OCI-LY7 (cell line): ENCODE data around the gene HSPB9. TPM values are rescaled to one million over a fixed set of nuclear protein-coding genes. Genes with fewer than 3 reads are reported as not detected.

Source experiments
- BruUV-seq: library from RNA; stranded (reverse); fragments of 400-500 nt; replicated peaks from 2 replicates; lab custom pipeline; 2021; lab: Mats Ljungman, UMichigan
- CTCF ChIA-PET: fragments of 300-600 bp; sonication (Branson Sonifier 250); formaldehyde crosslinking; loops from one replicate; lab custom pipeline; 2022; ENCODE audit warnings: antibody characterized with exemption; ENCODE audit not compliant: unreplicated experiment; lab: Charles Lee
- POLR2A ChIA-PET: fragments of 300-600 bp; sonication (Branson Sonifier 250); formaldehyde crosslinking; loops from one replicate; lab custom pipeline; 2022; ENCODE audit warnings: antibody characterized with exemption; lab: Charles Lee
- DNase-seq: peaks from one replicate; pipeline ENCODE4 v3.0.0-alpha.2; 2015; ENCODE audit warnings: low spot score
- H2AFZ ChIP-seq: fragments of 200-600 bp; sonication (generic), shearing (Covaris generic); 2 replicates; pipeline ENCODE4 v1.6.1; 2014; ENCODE audit warnings: mild to moderate bottlenecking, antibody characterized with exemption, low read length, moderate library complexity
- H3K27ac ChIP-seq: fragments of 200-600 bp; sonication (generic); 2 replicates; pipeline ENCODE4 v1.5.1; 2014; ENCODE audit warnings: mixed run types, low read depth, mild to moderate bottlenecking, moderate library complexity, low read length, inconsistent platforms; ENCODE audit not compliant: poor library complexity, severe bottlenecking
- H3K36me3 ChIP-seq: fragments of 200-600 bp; sonication (generic); 2 replicates; pipeline ENCODE4 v1.6.1; 2014; ENCODE audit warnings: mild to moderate bottlenecking, antibody characterized with exemption, low read length, moderate library complexity, mixed read lengths; ENCODE audit not compliant: insufficient read depth
- H3K4me1 ChIP-seq: fragments of 200-600 bp; sonication (generic); 2 replicates; pipeline ENCODE4 v1.5.1; 2014; ENCODE audit warnings: mild to moderate bottlenecking, low read length; ENCODE audit not compliant: insufficient read depth, poor library complexity, severe bottlenecking
- H3K4me2 ChIP-seq: fragments of 200-600 bp; sonication (generic); 2 replicates; pipeline ENCODE4 v1.6.1; 2014; ENCODE audit warnings: mild to moderate bottlenecking, low read length
- H3K4me3 ChIP-seq: fragments of 200-600 bp; sonication (generic); 2 replicates; pipeline ENCODE4 v1.5.1; 2014; ENCODE audit warnings: mild to moderate bottlenecking, low read depth, low read length; ENCODE audit not compliant: poor library complexity, severe bottlenecking
- H3K79me2 ChIP-seq: fragments of 200-600 bp; sonication (generic); 2 replicates; pipeline ENCODE4 v1.6.1; 2016; ENCODE audit warnings: low read depth, mild to moderate bottlenecking, low read length, moderate library complexity, mixed read lengths; ENCODE audit not compliant: insufficient read depth
- H3K9me2 ChIP-seq: fragments of 200-600 bp; sonication (generic); 2 replicates; pipeline ENCODE4 v1.6.1; 2016; ENCODE audit warnings: mild to moderate bottlenecking, low read length, mixed read lengths; ENCODE audit not compliant: insufficient read depth
- H3K9me3 ChIP-seq: fragments of 200-600 bp; sonication (generic); 2 replicates; pipeline ENCODE4 v1.6.1; 2014; ENCODE audit warnings: mild to moderate bottlenecking, mixed run types, low read length, mixed read lengths
- H4K20me1 ChIP-seq: fragments of 200-600 bp; sonication (generic); 2 replicates; pipeline ENCODE4 v1.6.1; 2014; ENCODE audit warnings: mild to moderate bottlenecking, antibody characterized with exemption, low read length, moderate library complexity, mixed read lengths; ENCODE audit not compliant: insufficient read depth
- EZH2phosphoT487 ChIP-seq: fragments of 200-600 bp; sonication (generic); IDR thresholded peaks from 2 replicates; pipeline ENCODE4 v1.6.1; 2018; ENCODE audit warnings: low read depth, borderline replicate concordance, mild to moderate bottlenecking, mixed run types, antibody characterized with exemption, low read length, moderate library complexity, mixed read lengths
- intact Hi-C: fragments of 100-400 bp; cut with micrococcal nuclease; formaldehyde crosslinking; loops from one replicate; pipeline ENCODE4 v1.10.0; 2022; ENCODE audit not compliant: unreplicated experiment
- total RNA-seq, 2 experiments: library from RNA; depleted of rRNA in 1 of 2; stranded (reverse); fragments of >200 nt in 1 of 2; shearing (Covaris generic) in 1 of 2; gene quantifications; 2 replicates each; pipeline ENCODE4 v1.2.3, GENCODE V29; 2014 to 2022
- TF ChIP-seq, protein P1 (sequence below): fragments of 200-600 bp; sonication (generic); conservative IDR thresholded peaks from 2 replicates; pipeline ENCODE4 v1.5.1; 2014; ENCODE audit warnings: mild to moderate bottlenecking, antibody characterized with exemption, low read length, moderate library complexity, mixed read lengths

HSPB9 gene
- total RNA-seq, 2 experiments from 2014 or later = 0.16 TPM; not detected in 1

GRCh38 chr17:42125565-42125964 is 3.0 kb downstream of the HSPB9 start:
- peaks cover under 1% of the 10 kb centered on the region; the same call in 1 of the 2 replicates for H3K79me2 ChIP-seq
- H3K4me1 ChIP-seq = peaks cover 6% of the 10 kb centered on the region
- intact Hi-C loops = no loop called here
- ChIA-PET CTCF (no interaction called here), POLR2A (no interaction called here)
- no peaks in the 10 kb centered on the region for H4K20me1 ChIP-seq
- no TSS peak for BruUV-seq
- no peak overlapping the region for H3K27ac ChIP-seq
- H3K9me2 ChIP-seq = no peaks in the 10 kb centered on the region
- peaks cover 68% of the 10 kb centered on the region for H3K36me3 ChIP-seq
- no peak for DNase-seq
- no peak overlapping the region for H3K4me3 ChIP-seq
- no peaks in the 10 kb centered on the region for H3K9me3 ChIP-seq
- no peak overlapping the region for H3K4me2 ChIP-seq
- no peak for TF ChIP-seq EZH2phosphoT487
- TF ChIP-seq, protein P1, sequence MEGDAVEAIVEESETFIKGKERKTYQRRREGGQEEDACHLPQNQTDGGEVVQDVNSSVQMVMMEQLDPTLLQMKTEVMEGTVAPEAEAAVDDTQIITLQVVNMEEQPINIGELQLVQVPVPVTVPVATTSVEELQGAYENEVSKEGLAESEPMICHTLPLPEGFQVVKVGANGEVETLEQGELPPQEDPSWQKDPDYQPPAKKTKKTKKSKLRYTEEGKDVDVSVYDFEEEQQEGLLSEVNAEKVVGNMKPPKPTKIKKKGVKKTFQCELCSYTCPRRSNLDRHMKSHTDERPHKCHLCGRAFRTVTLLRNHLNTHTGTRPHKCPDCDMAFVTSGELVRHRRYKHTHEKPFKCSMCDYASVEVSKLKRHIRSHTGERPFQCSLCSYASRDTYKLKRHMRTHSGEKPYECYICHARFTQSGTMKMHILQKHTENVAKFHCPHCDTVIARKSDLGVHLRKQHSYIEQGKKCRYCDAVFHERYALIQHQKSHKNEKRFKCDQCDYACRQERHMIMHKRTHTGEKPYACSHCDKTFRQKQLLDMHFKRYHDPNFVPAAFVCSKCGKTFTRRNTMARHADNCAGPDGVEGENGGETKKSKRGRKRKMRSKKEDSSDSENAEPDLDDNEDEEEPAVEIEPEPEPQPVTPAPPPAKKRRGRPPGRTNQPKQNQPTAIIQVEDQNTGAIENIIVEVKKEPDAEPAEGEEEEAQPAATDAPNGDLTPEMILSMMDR = no peak
- H2AFZ ChIP-seq = no peak overlapping the region

DNA sequence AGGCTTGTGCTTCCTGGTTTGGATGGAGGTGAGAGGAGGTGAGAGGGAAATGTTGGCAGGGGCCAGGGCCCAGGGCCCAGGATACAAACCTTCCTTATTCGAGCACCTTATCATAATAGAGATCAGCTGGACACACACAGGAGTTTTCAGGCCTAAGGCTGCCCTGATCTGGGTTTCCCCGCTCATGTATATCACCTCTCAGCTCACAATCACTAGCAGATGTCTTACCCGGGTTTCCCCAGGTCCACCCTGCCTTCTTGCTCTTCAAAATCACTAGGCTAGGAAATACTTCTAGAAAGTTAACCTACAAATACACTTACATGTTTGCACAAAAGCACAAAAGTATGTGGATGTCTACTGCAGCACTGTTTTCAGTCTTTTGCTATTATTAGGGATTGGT is 4.2 kb downstream of the HSPB9 start:
- TF ChIP-seq, protein P1 = no peak
- no peak for TF ChIP-seq EZH2phosphoT487
- no peak overlapping the region for H3K4me2 ChIP-seq
- ChIA-PET POLR2A (interaction anchor here (0.7 kb wide), 1 partner anchor 23 kb away, joined by 3 read pairs; no protein-coding TSS in a partner anchor), CTCF (no interaction called here)
- no peaks in the 10 kb centered on the region for H4K20me1 ChIP-seq
- no peak overlapping the region for H3K4me3 ChIP-seq
- peaks cover 13% of the 10 kb centered on the region for H3K79me2 ChIP-seq
- peaks cover 78% of the 10 kb centered on the region for H3K36me3 ChIP-seq
- no peak for DNase-seq
- no peaks in the 10 kb centered on the region for H3K9me2 ChIP-seq
- H3K9me3 ChIP-seq = no peaks in the 10 kb centered on the region
- H3K27ac ChIP-seq = peak overlapping the region; percentile 18
- intact Hi-C loops = no loop called here
- H3K4me1 ChIP-seq = peaks cover 13% of the 10 kb centered on the region
- no peak overlapping the region for H2AFZ ChIP-seq
- no TSS peak for BruUV-seq

DNA sequence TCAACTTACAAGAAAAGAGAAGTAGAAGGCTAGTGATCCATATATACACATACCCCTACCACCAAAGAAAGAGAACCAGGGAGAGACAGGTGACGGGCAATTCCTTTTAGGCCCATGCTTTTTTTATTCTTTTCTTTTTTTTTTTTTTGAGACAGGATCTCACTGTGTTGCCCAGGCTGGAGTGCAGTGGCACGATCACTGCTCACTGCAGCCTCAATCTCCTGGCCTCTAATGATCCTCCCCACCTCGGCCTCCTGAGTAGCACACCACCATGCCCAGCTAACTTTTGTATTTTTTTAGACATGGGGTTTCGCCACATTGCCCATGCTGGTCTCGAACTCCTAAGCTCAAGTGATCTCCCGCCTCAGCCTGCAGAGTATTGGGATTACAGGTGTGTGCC is 4.8 kb downstream of the HSPB9 start:
- peaks cover 78% of the 10 kb centered on the region for H3K36me3 ChIP-seq
- TF ChIP-seq EZH2phosphoT487 = no peak
- TF ChIP-seq, protein P1 = no peak
- POLR2A ChIA-PET = interaction anchor here (0.7 kb wide), 1 partner anchor 59 kb away, joined by 3 read pairs; no protein-coding TSS in a partner anchor

More for the DNA sequence above, 4.8 kb downstream of the HSPB9 start:
- DNase-seq = no peak
- intact Hi-C loops = no loop called here
- H3K27ac ChIP-seq = peak overlapping the region; percentile 18
- peaks cover 19% of the 10 kb centered on the region for H3K4me1 ChIP-seq
- H4K20me1 ChIP-seq = 0 out of 2 replicates have a peak, but pooled peaks cover 4% of the 10 kb centered on the region
- no peaks in the 10 kb centered on the region for H3K9me3 ChIP-seq
- CTCF ChIA-PET = no interaction called here
- H3K9me2 ChIP-seq = no peaks in the 10 kb centered on the region
- no peak overlapping the region for H2AFZ ChIP-seq
- H3K79me2 ChIP-seq = peaks cover 18% of the 10 kb centered on the region
- H3K4me3 ChIP-seq = no peak overlapping the region
- no peak overlapping the region for H3K4me2 ChIP-seq
- no TSS peak for BruUV-seq
